BJ (cell line): ENCODE results near the gene DTD1. TPM values are rescaled to one million over a fixed set of nuclear protein-coding genes. Genes with fewer than 3 reads are reported as not detected.

ENCODE experiments used
- CTCF ChIA-PET: fragments of 350-600 bp; formaldehyde crosslinking; extraction: SDS; loops from one replicate; lab custom pipeline; 2021; ENCODE audit warnings: antibody characterized with exemption, inconsistent platforms; lab: Yijun Ruan, JAX
- POLR2A ChIA-PET: fragments of 300-600 bp; sonication (Branson Sonifier 250); formaldehyde crosslinking; extraction: SDS; loops from one replicate; lab custom pipeline; 2021; ENCODE audit warnings: antibody characterized with exemption; lab: Charles Lee
- DNase-seq: peaks from one replicate; pipeline ENCODE4 v3.0.0-alpha.2; 2011; ENCODE audit warnings: low read depth
- H3K27me3 ChIP-seq: 2 replicates; pipeline ENCODE4 v1.6.0; 2011; ENCODE audit warnings: low read length; ENCODE audit not compliant: control insufficient read depth, insufficient read depth
- H3K36me3 ChIP-seq: 2 replicates; pipeline ENCODE4 v1.5.1; 2011; ENCODE audit warnings: low read length; ENCODE audit not compliant: control insufficient read depth, insufficient read depth
- H3K4me3 ChIP-seq: 2 replicates; pipeline ENCODE4 v1.5.1; 2011; ENCODE audit warnings: low read depth, mild to moderate bottlenecking, control low read depth, low read length
- polyA plus RNA-seq: library from polyadenylated mRNA; depleted of rRNA; stranded (reverse); fragments of >200 nt; gene quantifications from 2 replicates; pipeline ENCODE4 v1.2.3, GENCODE V29; 2011
- TF ChIP-seq, protein P1 (sequence below): IDR thresholded peaks from 2 replicates; pipeline ENCODE4 v1.5.1; 2011; ENCODE audit warnings: low read depth, mild to moderate bottlenecking, control low read depth, inconsistent platforms, low read length, moderate library complexity; ENCODE audit not compliant: insufficient read depth

Gene DTD1
- polyA plus RNA-seq, 1 experiment: 47.3 TPM

GRCh38 chr20:18624948-18625347, 37.1 kb downstream of the DTD1 start:
- no peak for DNase-seq
- TF ChIP-seq, protein P1, sequence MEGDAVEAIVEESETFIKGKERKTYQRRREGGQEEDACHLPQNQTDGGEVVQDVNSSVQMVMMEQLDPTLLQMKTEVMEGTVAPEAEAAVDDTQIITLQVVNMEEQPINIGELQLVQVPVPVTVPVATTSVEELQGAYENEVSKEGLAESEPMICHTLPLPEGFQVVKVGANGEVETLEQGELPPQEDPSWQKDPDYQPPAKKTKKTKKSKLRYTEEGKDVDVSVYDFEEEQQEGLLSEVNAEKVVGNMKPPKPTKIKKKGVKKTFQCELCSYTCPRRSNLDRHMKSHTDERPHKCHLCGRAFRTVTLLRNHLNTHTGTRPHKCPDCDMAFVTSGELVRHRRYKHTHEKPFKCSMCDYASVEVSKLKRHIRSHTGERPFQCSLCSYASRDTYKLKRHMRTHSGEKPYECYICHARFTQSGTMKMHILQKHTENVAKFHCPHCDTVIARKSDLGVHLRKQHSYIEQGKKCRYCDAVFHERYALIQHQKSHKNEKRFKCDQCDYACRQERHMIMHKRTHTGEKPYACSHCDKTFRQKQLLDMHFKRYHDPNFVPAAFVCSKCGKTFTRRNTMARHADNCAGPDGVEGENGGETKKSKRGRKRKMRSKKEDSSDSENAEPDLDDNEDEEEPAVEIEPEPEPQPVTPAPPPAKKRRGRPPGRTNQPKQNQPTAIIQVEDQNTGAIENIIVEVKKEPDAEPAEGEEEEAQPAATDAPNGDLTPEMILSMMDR: no peak
- Histone ChIP-seq H3K4me3 (no peak overlapping the region), H3K27me3 (no peaks in the 10 kb centered on the region), H3K36me3 (peaks cover 1% of the 10 kb centered on the region; the same call in 1 of the 2 replicates)
- CTCF ChIA-PET: no interaction called here
- POLR2A ChIA-PET: no interaction called here

DNA sequence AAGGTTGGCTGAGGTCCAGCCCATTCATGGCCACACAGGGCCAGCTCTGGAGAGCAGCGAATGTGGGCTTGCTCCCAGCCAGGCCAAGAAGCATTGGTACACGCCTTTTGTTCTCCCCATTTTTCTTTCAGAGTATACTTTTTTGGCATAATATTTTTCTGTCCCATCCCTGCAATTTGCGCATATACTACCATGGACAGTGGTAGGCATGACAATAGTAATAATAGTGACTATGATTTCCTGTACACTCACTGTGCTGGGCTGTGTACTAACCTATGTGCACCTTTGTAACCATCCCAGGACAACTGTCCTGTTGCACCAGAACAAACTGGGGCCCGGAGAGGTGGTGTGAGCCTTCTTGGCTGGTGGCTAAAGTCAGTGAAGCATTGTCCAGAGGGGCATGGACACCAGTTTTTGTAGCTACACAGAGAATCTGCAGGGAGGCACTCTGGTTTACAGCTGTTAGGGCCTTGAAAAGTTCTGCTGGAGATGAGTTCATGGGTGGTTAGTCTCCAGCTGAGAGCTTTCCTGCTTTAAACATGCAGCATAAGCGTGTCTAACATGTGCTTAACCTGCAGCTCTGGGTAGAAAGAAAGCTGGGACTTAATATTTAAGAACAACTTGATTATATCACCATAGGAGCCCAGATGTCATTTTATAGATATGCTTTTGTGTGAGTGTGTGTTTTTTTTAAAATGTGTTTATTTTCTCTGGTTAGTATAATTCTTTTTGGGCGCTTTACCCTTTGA, 38.2 kb downstream of the DTD1 start:
- CTCF ChIA-PET: interaction anchor here (0.9 kb wide), 1 partner anchor 194 kb away, joined by 3 read pairs; no protein-coding TSS in a partner anchor

GRCh38 chr20:18628330-18628920, 40.6 kb downstream of the DTD1 start:
- ChIA-PET POLR2A (no interaction called here), CTCF (no interaction called here)
- Histone ChIP-seq H3K27me3 (no peaks in the 10 kb centered on the region), H3K36me3 (peaks cover 1% of the 10 kb centered on the region; the same call in 1 of the 2 replicates), H3K4me3 (no peak overlapping the region)
- TF ChIP-seq, protein P1: peak; percentile 66
- no peak for DNase-seq

More for the DNA sequence above, 38.2 kb downstream of the DTD1 start:
- TF ChIP-seq, protein P1: no peak
- POLR2A ChIA-PET: no interaction called here
- H3K27me3 ChIP-seq: no peaks in the 10 kb centered on the region
- H3K4me3 ChIP-seq: no peak overlapping the region
- peaks cover 1% of the 10 kb centered on the region; the same call in 1 of the 2 replicates for H3K36me3 ChIP-seq
- DNase-seq: no peak

- no peak overlapping the region for H3K4me3 ChIP-seq
- ChIA-PET CTCF (interaction anchor here (0.5 to 1.7 kb wide), 28 partner anchors 13 to 1249 kb away, joined by 3 to 7 read pairs (median 3); no protein-coding TSS in a partner anchor), POLR2A (no interaction called here)
Observed at GRCh38 chr20:18632196-18632789, 44.4 kb downstream of the DTD1 start.

More at GRCh38 chr20:18632196-18632789, 44.4 kb downstream of the DTD1 start:
- TF ChIP-seq, protein P1: peak; percentile 99
- Histone ChIP-seq H3K27me3 (no peaks in the 10 kb centered on the region), H3K36me3 (no peaks in the 10 kb centered on the region; the same call in none of the 2 replicates)
- no peak for DNase-seq
